ENCODE results near the gene TXNDC8.

The TXNDC8 gene

DNA sequence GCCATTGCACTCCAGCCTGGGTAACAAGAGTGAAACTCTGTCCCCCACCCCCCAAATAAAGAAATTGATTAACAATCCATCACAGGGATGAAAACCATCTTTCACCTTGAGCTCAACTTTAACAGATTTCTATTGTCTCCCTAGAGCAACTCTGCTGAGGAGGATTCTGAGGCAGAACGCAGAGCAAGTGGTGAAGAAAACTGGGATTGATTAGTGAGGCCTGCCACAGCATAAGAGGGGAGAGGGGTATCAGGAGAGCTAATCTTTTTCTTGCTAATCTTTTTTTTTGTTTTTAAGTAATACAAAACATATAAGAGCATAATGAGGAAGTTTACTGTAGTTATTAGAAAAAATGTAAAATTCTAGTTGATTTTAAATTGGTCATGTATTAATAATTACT lies 8.9 kb downstream of the TXNDC8 start:
- no peak overlapping the region for H3K4me3 ChIP-seq (ENCODE audit: insufficient read length, low read depth)
- no peaks in the 10 kb centered on the region for H3K4me1 ChIP-seq (ENCODE audit: insufficient read depth, insufficient read length)
- no peak for TF ChIP-seq SUZ12 (IDR thresholded peaks at IDR 0.05; ENCODE audit: extremely low read depth, insufficient read depth, insufficient read length)
- no peak for TF ChIP-seq ZNF274 (IDR thresholded peaks at IDR 0.05; ENCODE audit: low read depth, low read length)
- TF ChIP-seq YY1 (IDR thresholded peaks at IDR 0.05; ENCODE audit: insufficient read depth, insufficient read length): no peak
- H3K9ac ChIP-seq (ENCODE audit: insufficient read length, low read depth): no peak overlapping the region
- no peaks in the 10 kb centered on the region for H3K27me3 ChIP-seq (ENCODE audit: insufficient read depth, insufficient read length)
- no peaks in the 10 kb centered on the region for H3K36me3 ChIP-seq (ENCODE audit: insufficient read depth, insufficient read length, low read length)
- peaks cover 7% of the 10 kb centered on the region; the same call in 1 of the 2 replicates for H3K9me3 ChIP-seq (ENCODE audit: insufficient read depth, low read length)
- DNase-seq (ENCODE audit: low read depth, low spot score): no peak

- no peaks in the 10 kb centered on the region for H3K36me3 ChIP-seq (ENCODE audit: insufficient read depth, insufficient read length, low read length)
- no peaks in the 10 kb centered on the region for H3K4me1 ChIP-seq (ENCODE audit: insufficient read depth, insufficient read length)
- H3K9ac ChIP-seq (ENCODE audit: insufficient read length, low read depth): no peak overlapping the region
- no peak overlapping the region for H3K4me3 ChIP-seq (ENCODE audit: insufficient read length, low read depth)
- H3K9me3 ChIP-seq (ENCODE audit: insufficient read depth, low read length): peaks cover 7% of the 10 kb centered on the region; the same call in 1 of the 2 replicates
- DNase-seq (ENCODE audit: low read depth, low spot score): no peak
- H3K27me3 ChIP-seq (ENCODE audit: insufficient read depth, insufficient read length): no peaks in the 10 kb centered on the region
- TF ChIP-seq YY1 (IDR thresholded peaks at IDR 0.05; ENCODE audit: insufficient read depth, insufficient read length) (no peak), ZNF274 (IDR thresholded peaks at IDR 0.05; ENCODE audit: low read depth, low read length) (no peak), SUZ12 (IDR thresholded peaks at IDR 0.05; ENCODE audit: extremely low read depth, insufficient read depth, insufficient read length) (no peak)
Measured at GRCh38 chr9:110327716-110328115, 9.9 kb downstream of the TXNDC8 start.

GRCh38 chr9:110323818-110324217 lies 13.8 kb downstream of the TXNDC8 start:
- no peaks in the 10 kb centered on the region for H3K27me3 ChIP-seq (ENCODE audit: insufficient read depth, insufficient read length)

DNA sequence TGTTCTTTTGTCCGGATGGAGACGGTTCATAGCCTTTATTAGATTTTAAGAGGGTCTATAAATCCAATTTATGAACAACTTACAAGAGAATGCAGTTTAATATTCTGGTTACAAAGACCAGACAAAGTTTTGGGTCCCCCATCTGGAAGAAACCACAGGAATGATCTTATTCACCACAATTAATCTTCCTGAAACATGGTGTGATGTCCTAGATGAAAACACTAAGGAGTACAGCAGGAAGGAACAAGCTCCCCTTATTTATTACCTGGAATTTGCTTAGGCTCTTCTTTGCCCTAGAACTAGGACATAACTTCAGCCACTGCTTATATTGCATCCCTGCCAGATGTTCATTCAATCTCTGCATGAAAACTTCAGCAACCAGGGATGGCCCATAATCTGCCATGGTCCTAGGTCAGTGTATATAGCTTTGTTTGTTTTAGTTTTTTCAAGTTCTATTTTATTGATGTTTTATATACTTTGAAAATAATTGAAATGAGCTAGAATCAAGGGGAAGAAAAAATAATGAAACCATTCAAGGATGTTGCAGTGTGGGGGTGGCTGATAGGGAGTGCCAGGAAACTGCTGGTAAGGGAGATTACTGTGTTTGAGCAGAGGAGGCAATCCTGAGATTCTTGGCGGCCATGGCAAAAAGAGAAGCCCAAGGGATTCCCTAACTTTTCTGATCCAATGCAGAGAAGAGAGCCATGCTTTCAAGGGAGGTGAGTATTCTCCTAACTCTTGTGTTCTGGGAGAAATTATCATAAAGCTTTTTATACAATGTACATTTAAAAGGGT lies 16.8 kb downstream of the TXNDC8 start:
- no peak overlapping the region for H3K9ac ChIP-seq (ENCODE audit: insufficient read length, low read depth)
- TF ChIP-seq YY1 (IDR thresholded peaks at IDR 0.05; ENCODE audit: insufficient read depth, insufficient read length) (no peak), SUZ12 (IDR thresholded peaks at IDR 0.05; ENCODE audit: extremely low read depth, insufficient read depth, insufficient read length) (no peak), ZNF274 (IDR thresholded peaks at IDR 0.05; ENCODE audit: low read depth, low read length) (no peak)
- H3K36me3 ChIP-seq (ENCODE audit: insufficient read depth, insufficient read length, low read length): no peaks in the 10 kb centered on the region

More at GRCh38 chr9:110323818-110324217, 13.8 kb downstream of the TXNDC8 start:
- H3K9ac ChIP-seq (ENCODE audit: insufficient read length, low read depth): no peak overlapping the region
- H3K9me3 ChIP-seq (ENCODE audit: insufficient read depth, low read length): no peaks in the 10 kb centered on the region
- no peak for DNase-seq (ENCODE audit: low read depth, low spot score)
- H3K36me3 ChIP-seq (ENCODE audit: insufficient read depth, insufficient read length, low read length): no peaks in the 10 kb centered on the region
- no peaks in the 10 kb centered on the region for H3K4me1 ChIP-seq (ENCODE audit: insufficient read depth, insufficient read length)
- H3K4me3 ChIP-seq (ENCODE audit: insufficient read length, low read depth): no peak overlapping the region
- TF ChIP-seq YY1 (IDR thresholded peaks at IDR 0.05; ENCODE audit: insufficient read depth, insufficient read length): no peak
- TF ChIP-seq ZNF274 (IDR thresholded peaks at IDR 0.05; ENCODE audit: low read depth, low read length): no peak

DNA sequence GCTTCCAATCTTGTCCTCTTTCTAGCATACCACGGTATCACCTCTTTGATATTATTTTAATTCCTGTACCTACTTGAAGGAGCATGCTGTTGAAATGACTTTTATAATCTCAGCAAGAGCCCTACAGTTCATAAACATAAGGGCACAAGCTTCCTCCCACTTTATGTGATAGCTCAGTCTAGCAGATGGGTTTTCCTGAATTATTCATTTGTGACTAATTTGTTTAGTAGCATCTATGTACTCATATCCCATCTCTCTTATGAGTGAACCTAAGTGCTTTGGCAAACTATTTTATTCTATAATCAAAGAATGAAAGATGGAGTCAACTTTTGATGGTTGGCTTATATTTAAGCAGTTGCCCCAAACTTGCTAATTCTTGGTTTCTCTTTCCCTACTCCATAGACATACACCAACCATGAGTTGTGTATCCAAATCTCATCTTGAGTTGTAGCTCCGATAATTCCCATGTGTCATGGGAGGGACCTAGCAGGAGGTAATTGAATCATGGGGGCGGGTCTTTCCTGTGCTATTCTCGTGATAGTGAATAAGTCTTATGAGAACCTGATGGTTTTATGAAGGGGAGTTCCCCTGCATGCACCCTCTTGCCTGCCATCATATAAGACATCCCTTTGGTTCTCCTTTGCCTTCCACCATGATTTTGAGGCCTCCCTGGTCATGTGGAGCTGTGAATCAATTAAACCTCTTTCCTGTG lies 17.7 kb downstream of the TXNDC8 start:
- Histone ChIP-seq H3K36me3 (ENCODE audit: insufficient read depth, insufficient read length, low read length) (no peaks in the 10 kb centered on the region), H3K9ac (ENCODE audit: insufficient read length, low read depth) (no peak overlapping the region), H3K4me3 (ENCODE audit: insufficient read length, low read depth) (no peak overlapping the region), H3K27me3 (ENCODE audit: insufficient read depth, insufficient read length) (no peaks in the 10 kb centered on the region), H3K9me3 (ENCODE audit: insufficient read depth, low read length) (no peaks in the 10 kb centered on the region), H3K4me1 (ENCODE audit: insufficient read depth, insufficient read length) (peaks cover 3% of the 10 kb centered on the region)
- no peak for DNase-seq (ENCODE audit: low read depth, low spot score)
- TF ChIP-seq ZNF274 (IDR thresholded peaks at IDR 0.05; ENCODE audit: low read depth, low read length) (no peak), YY1 (IDR thresholded peaks at IDR 0.05; ENCODE audit: insufficient read depth, insufficient read length) (no peak), SUZ12 (IDR thresholded peaks at IDR 0.05; ENCODE audit: extremely low read depth, insufficient read depth, insufficient read length) (no peak)

More for the DNA sequence above, 16.8 kb downstream of the TXNDC8 start:
- Histone ChIP-seq H3K9me3 (ENCODE audit: insufficient read depth, low read length) (no peaks in the 10 kb centered on the region), H3K4me1 (ENCODE audit: insufficient read depth, insufficient read length) (peaks cover 3% of the 10 kb centered on the region), H3K27me3 (ENCODE audit: insufficient read depth, insufficient read length) (no peaks in the 10 kb centered on the region), H3K4me3 (ENCODE audit: insufficient read length, low read depth) (no peak overlapping the region)
- DNase-seq (ENCODE audit: low read depth, low spot score): no peak

DNA sequence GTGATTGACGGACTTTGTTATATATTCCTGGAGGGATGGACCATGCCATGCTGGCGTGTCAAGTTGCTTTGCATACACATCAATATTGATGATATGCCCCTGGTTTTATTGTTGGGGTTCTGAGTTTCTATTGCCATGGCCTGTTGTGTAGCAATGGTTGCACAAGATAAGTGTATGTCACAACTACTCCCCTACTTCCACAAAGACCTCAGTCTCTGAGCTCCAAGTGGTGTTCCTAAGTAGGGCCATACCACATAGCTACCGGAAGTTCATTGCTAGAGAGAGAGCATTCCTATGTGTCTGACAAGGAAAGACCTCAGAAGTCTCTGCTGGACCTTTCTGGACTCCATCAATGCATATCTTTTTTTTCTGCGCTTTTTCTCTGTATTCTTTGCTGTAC lies 19.8 kb downstream of the TXNDC8 start:
- TF ChIP-seq YY1 (IDR thresholded peaks at IDR 0.05; ENCODE audit: insufficient read depth, insufficient read length): no peak
- no peak for TF ChIP-seq ZNF274 (IDR thresholded peaks at IDR 0.05; ENCODE audit: low read depth, low read length)
- TF ChIP-seq SUZ12 (IDR thresholded peaks at IDR 0.05; ENCODE audit: extremely low read depth, insufficient read depth, insufficient read length): no peak
- no peak for DNase-seq (ENCODE audit: low read depth, low spot score)
- no peaks in the 10 kb centered on the region for H3K9me3 ChIP-seq (ENCODE audit: insufficient read depth, low read length)
- no peak overlapping the region for H3K4me3 ChIP-seq (ENCODE audit: insufficient read length, low read depth)
- no peak overlapping the region for H3K9ac ChIP-seq (ENCODE audit: insufficient read length, low read depth)
- H3K4me1 ChIP-seq (ENCODE audit: insufficient read depth, insufficient read length): peaks cover 3% of the 10 kb centered on the region
- no peaks in the 10 kb centered on the region for H3K27me3 ChIP-seq (ENCODE audit: insufficient read depth, insufficient read length)
- H3K36me3 ChIP-seq (ENCODE audit: insufficient read depth, insufficient read length, low read length): no peaks in the 10 kb centered on the region
